HL-60/S4 treated with retinoic acid at 250 ng/mL for 4 days and 3 days (cell line): Measurements from ENCODE around the gene LGALS9.
"Not testable (repeated sequence)": the region's sequence is repeated elsewhere in the genome, so short reads cannot be mapped to it uniquely, and the experiment has no call there.

Experiments used
- in situ Hi-C: fragments of 300-500 bp; cut with MboI; formaldehyde crosslinking; loops from 2 replicates; pipeline ENCODE4 v1.7.0; 2022; ENCODE audit warnings: low sequenced_read_pairs

Gene LGALS9

DNA sequence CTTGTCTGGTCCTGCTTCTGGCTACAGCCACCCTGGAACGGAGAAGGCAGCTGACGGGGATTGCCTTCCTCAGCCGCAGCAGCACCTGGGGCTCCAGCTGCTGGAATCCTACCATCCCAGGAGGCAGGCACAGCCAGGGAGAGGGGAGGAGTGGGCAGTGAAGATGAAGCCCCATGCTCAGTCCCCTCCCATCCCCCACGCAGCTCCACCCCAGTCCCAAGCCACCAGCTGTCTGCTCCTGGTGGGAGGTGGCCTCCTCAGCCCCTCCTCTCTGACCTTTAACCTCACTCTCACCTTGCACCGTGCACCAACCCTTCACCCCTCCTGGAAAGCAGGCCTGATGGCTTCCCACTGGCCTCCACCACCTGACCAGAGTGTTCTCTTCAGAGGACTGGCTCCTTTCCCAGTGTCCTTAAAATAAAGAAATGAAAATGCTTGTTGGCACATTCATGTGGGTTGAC lies 18.2 kb downstream of the LGALS9 start:
- in situ Hi-C loops = not testable (repeated sequence)

GRCh38 chr17:27649929-27650328 lies 18.9 kb downstream of the LGALS9 start:
- in situ Hi-C loops = no loop called here

- in situ Hi-C loops = no loop called here
These were observed 19.8 kb downstream of the LGALS9 start for GRCh38 chr17:27650836-27651235.

- in situ Hi-C loops = no loop called here
These were observed 20.7 kb downstream of the LGALS9 start for GRCh38 chr17:27651411-27652345.

- in situ Hi-C loops = not testable (repeated sequence)
These were observed 22.5 kb downstream of the LGALS9 start for GRCh38 chr17:27653449-27653971.

GRCh38 chr17:27654136-27654535 lies 23.1 kb downstream of the LGALS9 start:
- in situ Hi-C loops = no loop called here

DNA sequence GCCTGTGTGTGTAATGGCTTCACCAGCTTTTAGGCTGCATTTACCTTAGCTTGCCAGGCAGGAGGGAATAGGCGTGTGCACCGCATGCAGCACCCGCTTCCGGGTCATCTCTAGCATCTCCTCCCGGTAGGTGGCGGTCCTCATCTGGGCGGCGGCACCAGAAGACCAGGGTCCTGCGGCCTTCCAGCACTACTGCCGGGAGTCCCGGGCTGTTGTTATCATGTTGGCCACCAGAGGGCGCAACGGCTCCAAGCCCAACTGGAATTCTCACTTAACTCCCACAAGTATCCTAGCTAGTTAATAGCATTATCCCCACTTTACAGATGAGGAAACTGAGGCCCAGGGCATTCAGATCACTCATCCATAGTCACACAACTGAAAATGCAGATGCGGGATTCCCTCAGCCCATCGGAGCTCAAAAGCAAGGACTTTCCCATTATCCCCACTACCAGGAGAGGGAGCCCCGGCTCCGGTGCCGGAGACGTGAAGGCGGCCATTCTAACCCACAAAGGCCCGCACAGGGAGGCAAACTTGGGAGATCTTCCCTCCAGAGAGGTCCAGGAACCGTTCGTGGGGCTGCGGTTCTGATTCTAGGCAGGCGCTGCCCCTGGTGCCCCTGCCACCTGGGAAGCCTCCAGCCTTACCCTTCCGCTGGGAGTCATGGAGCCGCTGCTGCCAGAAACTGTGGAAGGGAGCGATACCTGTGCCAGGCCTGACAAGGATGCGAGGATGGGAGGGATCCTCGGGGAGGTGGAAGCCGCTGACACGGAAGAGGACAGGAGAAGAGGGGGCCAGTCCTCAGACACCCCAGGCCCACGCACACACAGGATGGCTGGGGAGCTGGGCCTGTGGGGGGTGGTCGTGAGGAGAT lies 23.9 kb downstream of the LGALS9 start:
- in situ Hi-C loops = no loop called here

GRCh38 chr17:27655525-27656111 lies 24.6 kb downstream of the LGALS9 start:
- in situ Hi-C loops = not testable (repeated sequence)

GRCh38 chr17:27656620-27657019 lies 25.6 kb downstream of the LGALS9 start:
- in situ Hi-C loops = not testable (repeated sequence)

DNA sequence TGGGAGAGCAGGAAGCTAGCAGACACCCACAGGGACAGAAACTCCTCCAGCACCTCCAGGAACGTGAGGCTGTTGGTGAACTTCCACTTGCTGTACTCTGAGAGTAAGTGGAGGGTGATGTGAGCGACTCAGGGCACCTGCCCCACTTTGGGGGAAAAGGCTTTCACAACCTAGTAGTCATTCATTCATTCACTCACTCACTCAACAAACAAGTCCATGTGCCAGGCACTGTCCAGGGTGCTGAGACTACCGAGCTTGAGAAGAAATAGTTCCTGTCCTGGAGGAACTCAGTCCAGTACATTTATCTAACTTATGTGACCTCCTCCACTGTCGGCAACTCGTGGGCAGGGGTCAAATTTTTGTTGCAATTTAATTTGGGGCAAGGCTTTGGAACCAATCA lies 26.6 kb downstream of the LGALS9 start:
- in situ Hi-C loops = no loop called here

DNA sequence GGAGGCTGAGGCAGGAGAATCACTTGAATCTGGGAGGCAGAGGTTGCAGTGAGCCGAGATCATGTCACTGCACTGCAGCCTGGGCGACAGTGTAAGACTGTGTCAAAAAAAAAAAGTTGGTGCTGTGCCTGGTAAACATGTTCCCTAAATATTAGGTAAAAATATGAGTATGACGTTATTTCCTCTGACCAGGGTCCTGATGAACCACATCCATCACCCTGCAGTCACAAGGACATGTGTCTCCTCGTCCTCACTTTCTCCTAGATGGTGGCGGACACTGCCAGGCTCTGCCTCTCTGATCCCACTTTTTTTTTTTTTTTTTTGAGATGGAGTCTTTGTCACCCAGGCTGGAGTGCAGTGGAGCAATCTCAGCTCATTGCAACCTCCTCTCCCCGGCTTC lies 28.7 kb downstream of the LGALS9 start:
- in situ Hi-C loops = loop anchor here (10.0 kb wide), 1 partner anchor 85 kb away; no protein-coding TSS in a partner anchor

- in situ Hi-C loops = loop anchor here (10.0 kb wide), 1 partner anchor 84 kb away; no protein-coding TSS in a partner anchor
These were observed 29.4 kb downstream of the LGALS9 start for GRCh38 chr17:27660436-27660835.

DNA sequence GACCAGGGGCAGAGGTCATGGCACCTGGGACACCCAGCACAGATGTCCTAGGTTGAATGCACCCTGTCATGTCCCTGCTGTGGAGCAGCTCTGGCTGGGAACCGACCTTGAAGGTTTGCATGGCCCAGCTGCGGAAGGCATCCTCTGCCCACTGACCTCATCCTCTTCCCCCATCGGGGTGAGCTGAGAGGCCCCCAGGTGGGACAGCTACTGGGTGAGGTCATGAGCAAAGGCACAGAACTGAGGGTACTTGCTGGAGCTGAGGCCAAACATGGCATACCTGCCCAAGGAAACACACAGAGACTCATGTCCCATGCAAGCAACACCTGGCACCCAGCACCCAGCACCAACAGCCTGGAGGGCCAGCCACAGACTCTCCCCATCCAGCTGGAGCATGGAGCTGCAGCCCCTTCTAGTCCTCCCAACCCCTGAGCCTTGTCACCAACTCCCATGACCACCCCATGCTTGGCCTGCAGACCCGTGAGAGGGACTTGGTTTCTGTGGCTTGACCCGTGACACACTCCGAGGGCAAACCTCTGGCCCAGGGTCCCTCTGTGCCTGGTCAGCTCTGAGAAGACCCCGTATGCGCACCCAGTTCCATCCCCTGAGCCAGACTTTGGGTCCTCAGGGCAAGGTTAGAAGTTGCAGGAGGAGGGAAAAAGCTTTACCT lies 33.1 kb downstream of the LGALS9 start:
- in situ Hi-C loops = loop anchor here (10.0 kb wide), 1 partner anchor 81 kb away; no protein-coding TSS in a partner anchor

GRCh38 chr17:27664606-27664965 lies 33.6 kb downstream of the LGALS9 start:
- in situ Hi-C loops = loop anchor here (10.0 kb wide), 1 partner anchor 80 kb away; no protein-coding TSS in a partner anchor

GRCh38 chr17:27665549-27665948 lies 34.6 kb downstream of the LGALS9 start:
- in situ Hi-C loops = loop anchor here (10.0 kb wide), 1 partner anchor 79 kb away; no protein-coding TSS in a partner anchor

DNA sequence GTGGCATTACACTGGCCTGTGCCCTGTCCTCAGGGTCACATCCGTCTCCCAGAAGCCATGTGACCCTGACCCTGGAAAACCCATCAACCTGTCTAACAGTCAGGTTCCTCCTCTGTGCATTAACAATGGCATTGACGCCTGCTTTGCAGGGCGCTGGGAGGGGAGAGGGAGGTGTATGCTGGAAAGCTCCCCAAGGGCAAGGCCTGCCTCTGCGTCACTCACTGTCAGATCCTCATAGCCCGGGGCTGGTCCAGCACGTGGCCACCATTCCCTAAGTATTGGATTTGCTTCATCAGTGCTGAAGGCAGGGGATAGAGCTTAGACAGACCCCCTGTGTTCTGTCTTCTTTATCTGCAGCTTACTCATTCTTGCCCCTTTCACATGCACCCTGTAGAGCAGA lies 35.3 kb downstream of the LGALS9 start:
- in situ Hi-C loops = loop anchor here (10.0 kb wide), 1 partner anchor 79 kb away; no protein-coding TSS in a partner anchor

GRCh38 chr17:27666831-27667560 lies 36.0 kb downstream of the LGALS9 start:
- in situ Hi-C loops = loop anchor here (10.0 kb wide), 1 partner anchor 78 kb away; no protein-coding TSS in a partner anchor

GRCh38 chr17:27667656-27668487 lies 36.9 kb downstream of the LGALS9 start:
- in situ Hi-C loops = loop anchor here (10.0 kb wide), 1 partner anchor 77 kb away; no protein-coding TSS in a partner anchor
